Epithelial cell of esophagus (primary cell): ENCODE data around the gene HECW1.

Source experiments
- DNase-seq: peaks from one replicate; pipeline ENCODE4 v3.0.0; 2010; ENCODE audit warnings: low read depth
- H3K4me3 ChIP-seq: 2 replicates; pipeline ENCODE4 v1.5.1; 2011; ENCODE audit warnings: mild to moderate bottlenecking, low read length, control low read depth
- CTCF ChIP-seq: IDR thresholded peaks from 2 replicates; pipeline ENCODE4 v1.5.1; 2011; ENCODE audit warnings: low read depth, mild to moderate bottlenecking, low read length, control low read depth, inconsistent platforms; ENCODE audit not compliant: insufficient read depth; ENCODE audit errors: missing control alignments

HECW1 gene

GRCh38 chr7:43491984-43492383 lies 379.5 kb downstream of the HECW1 start:
- H3K4me3 ChIP-seq = no peak overlapping the region
- TF ChIP-seq CTCF = no peak
- peak; percentile 83 for DNase-seq

- no peak overlapping the region for H3K4me3 ChIP-seq
- DNase-seq = no peak
- TF ChIP-seq CTCF = no peak
These were observed 380.4 kb downstream of the HECW1 start for GRCh38 chr7:43492896-43493295.

GRCh38 chr7:43495572-43495971 lies 383.1 kb downstream of the HECW1 start:
- no peak for TF ChIP-seq CTCF
- no peak for DNase-seq
- H3K4me3 ChIP-seq = no peak overlapping the region

DNA sequence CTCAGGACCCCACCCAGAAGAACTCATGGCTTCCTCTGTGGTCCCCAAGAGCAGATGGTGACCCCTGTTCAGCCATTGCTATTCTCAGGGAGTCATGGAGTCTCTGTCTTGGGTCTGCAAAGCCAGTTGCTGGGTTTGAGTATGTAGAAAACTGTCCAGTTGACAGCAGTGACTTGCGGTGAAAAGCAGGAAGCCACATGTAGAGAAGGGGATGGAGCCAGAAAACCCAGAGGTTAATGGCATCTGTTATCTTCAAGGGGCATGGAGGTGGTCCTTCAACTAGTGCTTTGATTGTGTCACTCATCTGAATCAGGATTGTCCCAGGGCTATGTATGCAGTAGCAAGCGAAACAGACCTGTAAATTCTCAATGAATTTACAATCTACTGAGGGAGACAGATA lies 384.1 kb downstream of the HECW1 start:
- no peak overlapping the region for H3K4me3 ChIP-seq
- no peak for DNase-seq
- no peak for TF ChIP-seq CTCF

DNA sequence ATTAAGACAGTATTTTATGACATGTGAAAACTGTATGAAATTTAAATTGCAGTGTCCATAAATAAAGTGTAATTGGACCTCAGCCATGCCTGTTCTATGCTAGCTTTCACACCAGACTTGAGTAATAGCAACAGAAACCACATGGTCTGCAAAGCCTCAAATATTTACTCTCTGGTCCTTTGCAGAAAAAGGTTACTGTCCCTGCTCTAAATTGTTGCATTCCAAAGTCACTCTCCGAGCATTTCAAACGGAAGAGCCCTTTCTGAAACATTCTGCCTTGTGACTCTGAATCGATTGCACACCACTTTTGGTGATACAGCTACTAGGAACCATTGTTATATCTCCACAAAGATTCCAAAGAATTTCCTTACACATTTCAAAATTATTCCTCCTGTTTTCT lies 389.4 kb downstream of the HECW1 start:
- DNase-seq = no peak
- H3K4me3 ChIP-seq = no peak overlapping the region
- TF ChIP-seq CTCF = no peak

- DNase-seq = no peak
- no peak overlapping the region for H3K4me3 ChIP-seq
- TF ChIP-seq CTCF = no peak
These were observed 390.5 kb downstream of the HECW1 start for GRCh38 chr7:43502941-43503340.

GRCh38 chr7:43505412-43505811 lies 393.0 kb downstream of the HECW1 start:
- H3K4me3 ChIP-seq = no peak overlapping the region
- no peak for TF ChIP-seq CTCF
- no peak for DNase-seq
